Activated T-cell treated with anti-CD3 and anti-CD28 coated beads, Interleukin-2, amount 50 U/mL, for 4 hours (primary cell): ENCODE results near the gene LCE4A. TPM values are rescaled to one million over a fixed set of nuclear protein-coding genes. Genes with fewer than 3 reads are reported as not detected.

Experiments
- ATAC-seq, 2 donors: fragments of 200-7000 bp; cut with Tn5 transposase; one replicate each; pipeline ENCODE4 v1.10.0; 2021
- DNase-seq: peaks from one replicate; pipeline ENCODE4 v3.0.0-alpha.2; 2020
- H3K27me3 Mint-ChIP-seq: one replicate; pipeline ENCODE4 v1.8.0; 2021; ENCODE audit warnings: low read depth, mixed read lengths
- H3K36me3 Mint-ChIP-seq: one replicate; pipeline ENCODE4 v1.8.0; 2022; ENCODE audit warnings: mixed read lengths; ENCODE audit not compliant: insufficient read depth
- H3K4me1 Mint-ChIP-seq: one replicate; pipeline ENCODE4 v1.8.0; 2021; ENCODE audit warnings: low read depth, mixed read lengths
- H3K4me3 Mint-ChIP-seq: one replicate; pipeline ENCODE4 v1.8.0; 2021; ENCODE audit warnings: mild to moderate bottlenecking, moderate library complexity, mixed read lengths
- H3K9me3 Mint-ChIP-seq: one replicate; pipeline ENCODE4 v1.8.0; 2021; ENCODE audit warnings: mixed read lengths
- total RNA-seq, 3 donors: library from RNA; stranded (reverse); gene quantifications; one replicate each; pipeline ENCODE4 v1.2.1, GENCODE V29; 2021

LCE4A gene
- total RNA-seq, 3 donors from 2014 or later, result not detected

DNA sequence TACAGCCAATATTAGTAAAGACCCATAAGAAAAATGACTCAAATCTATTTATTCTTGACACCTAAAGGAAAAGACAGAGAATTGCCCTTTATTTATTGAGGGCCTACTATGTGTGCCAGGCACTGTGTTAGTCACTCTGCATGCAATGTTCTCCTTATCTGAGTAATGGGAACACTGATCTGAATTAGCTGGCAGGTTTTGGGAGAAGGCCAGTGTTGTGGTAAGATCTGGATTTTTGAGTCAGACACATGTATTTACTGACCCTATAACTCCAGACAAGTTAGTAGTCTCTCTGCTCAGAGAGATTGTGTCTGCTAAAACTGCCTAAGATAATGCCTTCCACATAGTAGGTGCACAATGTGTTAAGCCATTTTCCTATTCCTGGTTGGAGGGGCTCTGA lies 17.3 kb downstream of the LCE4A start:
- Mint-ChIP-seq H3K27me3 (peaks cover 11% of the 10 kb centered on the region), H3K4me3 (no peak overlapping the region), H3K9me3 (no peaks in the 10 kb centered on the region), H3K4me1 (no peaks in the 10 kb centered on the region), H3K36me3 (no peaks in the 10 kb centered on the region)
- ATAC-seq (no peak), DNase-seq (no peak)

DNA sequence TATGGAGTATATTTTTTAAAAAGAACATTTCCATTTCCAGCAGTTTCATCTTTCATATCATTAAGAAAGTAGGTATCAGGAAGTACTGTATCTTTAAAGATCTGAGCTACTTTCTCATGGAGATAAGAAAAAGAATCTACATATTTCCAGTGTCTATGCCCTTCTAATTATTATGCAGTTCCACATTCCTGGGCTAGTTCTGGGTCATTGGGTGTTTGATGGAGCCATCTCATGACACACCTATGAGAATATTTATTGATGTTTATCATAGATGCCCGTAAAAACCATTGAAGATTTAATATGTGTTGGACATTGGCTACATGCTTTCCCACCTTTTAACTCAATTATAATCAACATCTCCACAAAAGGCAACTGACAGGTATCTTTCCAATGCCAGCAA lies 21.0 kb downstream of the LCE4A start:
- ATAC-seq, result no peak
- H3K4me3 Mint-ChIP-seq, result no peak overlapping the region
- H3K9me3 Mint-ChIP-seq, result no peaks in the 10 kb centered on the region
- DNase-seq, result no peak
- no peaks in the 10 kb centered on the region for H3K4me1 Mint-ChIP-seq
- H3K27me3 Mint-ChIP-seq, result peaks cover 16% of the 10 kb centered on the region
- H3K36me3 Mint-ChIP-seq, result no peaks in the 10 kb centered on the region

DNA sequence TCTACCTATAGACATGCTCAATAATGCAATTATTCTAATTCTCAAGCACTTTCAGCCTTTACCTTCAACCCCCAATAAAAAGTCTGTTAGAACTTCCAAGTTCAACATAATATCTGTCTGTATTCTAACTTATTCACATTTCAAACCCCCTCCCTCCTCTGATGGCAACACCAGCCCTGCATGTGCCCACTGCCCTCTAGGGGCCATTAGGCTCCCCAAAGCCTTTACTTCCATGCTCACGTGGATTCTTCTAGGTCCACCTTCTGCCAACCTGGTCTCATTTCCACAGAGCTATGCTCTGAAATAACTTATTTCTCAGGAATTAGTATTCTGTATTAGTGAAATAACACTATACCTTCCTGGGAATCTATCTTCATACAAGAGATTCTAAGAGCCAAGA lies 27.7 kb downstream of the LCE4A start:
- Mint-ChIP-seq H3K4me3 (no peak overlapping the region), H3K4me1 (no peaks in the 10 kb centered on the region), H3K27me3 (peaks cover 24% of the 10 kb centered on the region), H3K36me3 (no peaks in the 10 kb centered on the region), H3K9me3 (no peaks in the 10 kb centered on the region)
- DNase-seq (no peak), ATAC-seq (no peak)

DNA sequence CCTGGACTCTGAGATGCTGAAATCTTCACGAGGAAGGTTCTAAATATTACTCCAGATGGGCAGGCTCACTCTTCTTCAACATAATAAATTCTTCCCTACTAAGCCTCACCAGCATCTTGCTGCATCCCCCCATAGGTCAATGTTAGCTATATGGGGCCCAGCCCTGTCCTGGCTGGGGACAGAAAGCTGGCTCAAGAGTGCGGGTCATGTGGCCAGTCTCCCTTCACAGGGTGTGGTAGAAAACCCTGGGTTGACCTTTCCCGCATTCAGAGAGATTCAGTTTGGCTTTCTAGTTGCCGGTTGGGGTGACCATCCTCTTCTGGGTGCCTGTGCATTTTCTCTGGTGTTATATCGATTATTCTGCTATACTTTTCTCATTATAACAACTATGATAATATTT lies 30.0 kb downstream of the LCE4A start:
- no peak for DNase-seq
- Mint-ChIP-seq H3K4me3 (no peak overlapping the region), H3K9me3 (no peaks in the 10 kb centered on the region), H3K4me1 (no peaks in the 10 kb centered on the region), H3K36me3 (no peaks in the 10 kb centered on the region), H3K27me3 (peaks cover 20% of the 10 kb centered on the region)
- ATAC-seq, result no peak

DNA sequence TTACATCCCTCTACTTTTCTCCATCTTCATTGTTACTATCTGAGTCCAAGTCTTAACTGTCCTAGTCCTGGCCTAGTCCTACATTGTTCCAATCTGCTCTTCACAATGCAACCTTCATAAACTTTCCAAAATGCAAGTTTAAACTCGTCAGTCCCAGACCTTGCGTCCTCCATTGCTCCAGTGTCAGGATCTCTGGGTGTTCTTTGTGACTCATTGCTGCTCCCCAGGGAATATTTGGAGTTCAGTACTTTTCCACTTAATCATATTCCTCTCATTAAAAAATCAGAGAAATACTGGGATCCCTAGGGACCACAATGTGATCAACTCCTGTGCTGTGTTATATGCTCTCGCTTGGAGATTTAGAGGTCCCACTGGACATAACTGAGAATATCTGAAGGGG lies 31.9 kb downstream of the LCE4A start:
- no peaks in the 10 kb centered on the region for H3K4me1 Mint-ChIP-seq
- H3K9me3 Mint-ChIP-seq, result no peaks in the 10 kb centered on the region
- no peak overlapping the region for H3K4me3 Mint-ChIP-seq
- H3K27me3 Mint-ChIP-seq, result peaks cover 27% of the 10 kb centered on the region
- DNase-seq, result no peak
- no peaks in the 10 kb centered on the region for H3K36me3 Mint-ChIP-seq
- ATAC-seq, result no peak

DNA sequence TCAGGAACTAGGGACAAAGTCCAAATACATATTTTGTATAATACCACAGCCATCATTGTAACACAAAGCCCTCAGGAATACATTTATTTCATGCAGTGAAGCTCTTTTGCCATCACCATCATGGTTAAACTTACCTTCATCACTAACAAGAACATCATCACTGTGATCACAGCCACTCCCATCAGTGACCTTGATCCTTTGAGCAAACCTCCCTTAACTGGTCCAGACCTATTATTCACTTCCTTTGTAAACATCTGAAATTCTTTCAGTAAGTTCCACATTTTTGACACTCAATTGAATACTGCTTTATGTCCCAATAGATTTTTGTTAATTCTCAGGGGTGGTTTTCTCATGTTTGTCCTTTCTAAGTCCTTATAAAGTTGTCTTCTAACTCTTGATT lies 33.7 kb downstream of the LCE4A start:
- ATAC-seq (no peak), DNase-seq (no peak)
- Mint-ChIP-seq H3K9me3 (no peaks in the 10 kb centered on the region), H3K27me3 (peaks cover 22% of the 10 kb centered on the region), H3K36me3 (no peaks in the 10 kb centered on the region), H3K4me3 (no peak overlapping the region), H3K4me1 (no peaks in the 10 kb centered on the region)

DNA sequence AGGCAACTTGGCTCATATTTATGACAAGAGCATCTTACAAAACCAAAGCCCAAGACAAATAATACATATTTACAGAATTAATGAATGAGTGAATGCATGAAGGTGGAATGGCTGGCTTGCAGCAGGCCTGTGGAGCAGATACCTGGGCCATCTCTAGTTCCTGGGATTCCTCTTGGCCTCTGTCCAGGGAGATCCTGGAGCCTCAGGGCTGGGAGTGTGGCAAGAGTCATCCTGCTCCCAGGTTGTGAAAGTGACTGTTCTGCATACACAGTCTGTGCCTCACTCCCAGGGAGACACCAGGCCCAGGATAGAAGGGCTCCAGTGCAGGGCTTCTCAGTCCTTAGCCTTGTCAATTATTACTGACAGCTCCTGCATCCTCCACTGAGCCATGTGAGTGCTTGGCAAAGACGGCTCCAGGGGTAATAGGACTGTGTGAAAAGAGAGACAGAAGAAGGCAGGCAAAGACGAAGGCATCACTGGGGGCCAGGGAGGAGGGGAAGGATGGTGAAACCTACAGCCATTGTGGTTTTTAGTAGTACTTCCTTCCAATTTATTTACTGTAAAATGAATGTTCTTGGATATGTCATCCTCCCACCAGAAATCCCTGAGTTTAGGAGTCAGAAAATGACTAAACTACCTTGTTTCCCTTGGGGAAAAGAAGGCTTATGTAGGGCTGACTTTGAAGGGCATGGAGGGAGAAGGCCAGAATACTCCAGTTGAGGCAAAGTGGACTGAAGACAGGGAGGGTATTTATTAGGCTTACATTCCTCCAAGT lies 35.6 kb downstream of the LCE4A start:
- no peak for ATAC-seq
- Mint-ChIP-seq H3K4me1 (no peaks in the 10 kb centered on the region), H3K27me3 (peaks cover 20% of the 10 kb centered on the region), H3K36me3 (no peaks in the 10 kb centered on the region), H3K4me3 (no peak overlapping the region), H3K9me3 (no peaks in the 10 kb centered on the region)
- no peak for DNase-seq

DNA sequence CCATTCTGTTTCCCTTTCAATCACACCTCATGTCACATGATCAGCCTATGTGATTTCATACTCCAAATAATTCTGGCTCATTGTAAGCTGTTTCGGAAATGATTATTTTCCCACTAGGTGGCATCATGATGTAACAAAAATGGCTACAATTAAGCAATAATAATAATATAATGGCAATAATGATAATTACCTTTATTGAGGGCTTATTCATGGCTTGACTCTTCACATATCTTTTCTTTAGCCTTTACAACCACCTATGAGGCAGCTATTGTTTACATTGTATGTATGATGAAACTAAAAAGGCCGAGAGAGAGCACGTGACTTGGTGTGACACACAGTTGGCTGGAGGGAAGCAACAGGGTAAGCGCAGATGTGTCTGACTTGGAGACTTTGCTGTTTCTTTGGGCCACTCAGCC lies 37.3 kb downstream of the LCE4A start:
- H3K4me1 Mint-ChIP-seq, result no peaks in the 10 kb centered on the region
- no peaks in the 10 kb centered on the region for H3K36me3 Mint-ChIP-seq
- H3K4me3 Mint-ChIP-seq, result no peak overlapping the region
- H3K27me3 Mint-ChIP-seq, result peaks cover 24% of the 10 kb centered on the region
- ATAC-seq, result no peak
- no peak for DNase-seq
- H3K9me3 Mint-ChIP-seq, result no peaks in the 10 kb centered on the region

DNA sequence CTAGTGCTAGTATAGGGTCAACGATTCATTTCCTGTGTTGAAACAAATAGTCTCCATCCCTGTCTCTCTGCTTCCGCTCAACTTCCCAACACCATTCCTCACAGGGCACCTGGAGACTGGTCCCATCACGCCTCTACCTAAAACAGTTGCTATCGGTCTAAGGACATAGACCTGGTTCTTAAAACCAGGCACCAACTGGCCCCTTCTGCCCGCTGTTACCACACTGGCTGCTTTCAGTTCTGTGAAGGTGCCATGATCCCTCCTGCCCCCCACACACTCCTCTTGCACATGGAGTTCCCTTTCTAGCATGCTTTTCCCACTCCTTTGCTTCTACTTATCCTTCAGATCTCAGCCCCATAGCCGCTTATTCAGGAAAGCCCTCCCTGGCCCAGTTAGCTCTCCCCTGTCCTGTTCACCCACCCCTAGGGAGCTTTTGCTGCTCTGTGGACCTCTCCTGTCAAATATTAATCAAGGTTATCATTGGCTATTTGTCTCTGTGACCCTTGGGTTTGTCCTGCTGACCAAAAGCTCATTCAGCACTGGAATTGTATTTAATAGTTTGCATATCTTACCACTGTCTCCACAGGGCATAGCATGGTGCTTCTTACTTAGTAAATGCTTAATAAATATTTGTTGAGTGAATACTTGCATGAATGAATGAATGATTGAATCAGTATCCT lies 37.9 kb downstream of the LCE4A start:
- Mint-ChIP-seq H3K4me1 (no peaks in the 10 kb centered on the region), H3K27me3 (peaks cover 29% of the 10 kb centered on the region), H3K4me3 (no peak overlapping the region), H3K9me3 (no peaks in the 10 kb centered on the region), H3K36me3 (no peaks in the 10 kb centered on the region)
- ATAC-seq (no peak), DNase-seq (no peak)

DNA sequence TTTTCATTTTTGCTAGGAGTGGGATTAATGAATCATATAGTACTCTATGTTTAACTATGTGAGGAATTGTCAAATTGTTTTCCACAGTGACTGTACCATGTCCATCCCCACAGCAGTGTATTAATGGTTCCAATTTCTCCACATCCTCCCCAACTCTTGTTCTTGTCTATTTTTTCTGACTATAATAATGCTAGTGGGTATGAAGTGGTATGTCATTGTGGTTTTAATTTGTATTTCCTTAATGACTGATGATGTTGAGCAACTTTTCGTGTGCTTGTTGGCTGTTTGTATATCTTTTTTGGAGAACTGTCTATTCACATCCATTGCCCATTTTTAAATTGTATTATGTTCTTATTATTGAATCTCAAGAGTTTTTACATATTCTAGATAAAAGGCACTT lies 39.9 kb downstream of the LCE4A start:
- Mint-ChIP-seq H3K27me3 (peaks cover 36% of the 10 kb centered on the region), H3K4me1 (no peaks in the 10 kb centered on the region), H3K36me3 (no peaks in the 10 kb centered on the region), H3K4me3 (no peak overlapping the region), H3K9me3 (no peaks in the 10 kb centered on the region)
- DNase-seq (no peak), ATAC-seq (no peak)

DNA sequence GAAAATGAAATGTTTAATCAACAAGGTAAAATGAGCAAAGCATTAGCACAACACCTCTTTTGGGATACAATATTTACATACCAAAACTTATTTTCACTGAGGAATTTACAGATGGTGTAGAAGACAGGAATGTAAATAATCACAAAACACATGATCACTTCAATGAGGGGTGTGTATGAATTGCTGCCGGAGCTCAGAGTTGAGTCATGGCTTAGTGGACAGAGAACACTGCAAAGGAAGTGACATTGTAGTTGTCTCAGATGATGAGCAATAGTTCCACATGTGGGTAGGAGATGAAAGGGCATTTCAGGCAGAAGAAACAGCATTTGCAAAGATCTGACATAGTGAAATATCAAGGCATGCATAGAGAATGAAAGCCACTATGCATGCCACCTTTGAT lies 44.3 kb downstream of the LCE4A start:
- Mint-ChIP-seq H3K36me3 (no peaks in the 10 kb centered on the region), H3K9me3 (no peaks in the 10 kb centered on the region), H3K27me3 (peaks cover 24% of the 10 kb centered on the region), H3K4me1 (no peaks in the 10 kb centered on the region), H3K4me3 (no peak overlapping the region)
- DNase-seq (no peak), ATAC-seq (peak; percentile 32 to 43)

DNA sequence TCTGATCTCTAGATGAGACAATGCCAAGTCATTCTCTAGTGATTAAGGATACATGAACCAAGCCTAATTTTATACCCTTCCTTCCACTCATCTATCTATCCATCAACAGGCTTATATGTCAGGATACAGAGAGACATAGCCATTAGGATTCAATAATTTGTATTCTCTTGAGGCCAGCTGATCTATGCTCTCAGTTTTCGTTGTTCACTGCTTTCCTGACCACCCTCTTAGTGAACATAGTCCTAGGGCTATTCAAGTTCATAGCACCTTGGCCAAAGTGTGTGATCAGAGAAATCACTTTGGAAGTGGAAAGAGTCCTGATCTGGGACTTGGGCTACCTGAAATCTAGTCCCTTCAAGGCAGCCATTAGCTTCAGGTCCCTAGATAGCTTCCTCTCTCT lies 45.6 kb downstream of the LCE4A start:
- no peak for ATAC-seq
- no peak for DNase-seq
- Mint-ChIP-seq H3K4me3 (no peak overlapping the region), H3K36me3 (no peaks in the 10 kb centered on the region), H3K4me1 (no peaks in the 10 kb centered on the region), H3K9me3 (no peaks in the 10 kb centered on the region), H3K27me3 (peaks cover 22% of the 10 kb centered on the region)

DNA sequence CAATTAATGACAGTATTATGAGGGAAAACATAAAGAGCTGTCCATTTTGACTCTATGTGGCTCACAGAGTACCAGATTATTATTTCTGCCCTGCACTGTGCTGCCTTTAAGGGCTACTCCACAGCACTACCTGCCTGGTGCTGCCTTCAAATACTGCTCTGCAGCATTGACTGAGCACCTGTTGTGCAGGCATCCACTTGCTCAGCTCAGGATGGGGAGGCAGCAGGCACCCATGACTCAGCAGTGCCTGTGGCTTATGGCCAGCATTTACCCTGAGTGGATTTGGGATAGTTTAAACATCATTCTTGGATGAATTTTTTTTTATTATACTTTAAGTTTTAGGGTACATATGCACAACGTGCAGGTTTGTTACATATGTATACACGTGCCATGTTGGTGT lies 48.9 kb downstream of the LCE4A start:
- peaks cover 21% of the 10 kb centered on the region for H3K27me3 Mint-ChIP-seq
- no peaks in the 10 kb centered on the region for H3K36me3 Mint-ChIP-seq
- no peaks in the 10 kb centered on the region for H3K4me1 Mint-ChIP-seq
- no peaks in the 10 kb centered on the region for H3K9me3 Mint-ChIP-seq
- no peak overlapping the region for H3K4me3 Mint-ChIP-seq
- DNase-seq, result no peak
- no peak for ATAC-seq

DNA sequence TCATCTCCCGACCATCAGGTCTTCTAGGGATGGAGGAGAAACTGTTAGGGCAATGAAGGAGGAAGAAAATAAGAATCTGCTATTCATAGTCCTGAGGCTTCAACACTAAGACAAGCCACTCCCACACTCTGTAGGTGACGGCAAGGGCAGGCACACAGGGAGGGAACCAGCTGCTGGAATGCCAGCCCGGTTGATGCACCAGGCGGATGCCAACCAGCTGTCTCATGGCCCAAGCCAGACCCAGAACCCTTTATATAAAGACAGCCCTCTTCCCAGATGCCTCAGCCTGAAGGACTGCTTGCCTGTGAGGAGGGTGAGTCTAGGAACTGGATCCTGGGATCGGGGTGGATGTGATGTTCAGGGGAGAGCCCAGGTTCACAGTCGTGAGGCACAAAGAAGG lies 49.8 kb downstream of the LCE4A start, which contains the start of gene KPRP:
Gene KPRP, plus strand, starts transcription at position 279 of the 400 bp plus-strand sequence. CDS start 1,564 bp downstream, outside the sequence.
- Mint-ChIP-seq H3K36me3 (no peaks in the 10 kb centered on the region), H3K4me3 (no peak within 1 kb of the TSS), H3K27me3 (peaks cover 22% of the 10 kb centered on the region), H3K4me1 (no peaks in the 10 kb centered on the region), H3K9me3 (no peaks in the 10 kb centered on the region)
- ATAC-seq (no peak), DNase-seq (no peak)

DNA sequence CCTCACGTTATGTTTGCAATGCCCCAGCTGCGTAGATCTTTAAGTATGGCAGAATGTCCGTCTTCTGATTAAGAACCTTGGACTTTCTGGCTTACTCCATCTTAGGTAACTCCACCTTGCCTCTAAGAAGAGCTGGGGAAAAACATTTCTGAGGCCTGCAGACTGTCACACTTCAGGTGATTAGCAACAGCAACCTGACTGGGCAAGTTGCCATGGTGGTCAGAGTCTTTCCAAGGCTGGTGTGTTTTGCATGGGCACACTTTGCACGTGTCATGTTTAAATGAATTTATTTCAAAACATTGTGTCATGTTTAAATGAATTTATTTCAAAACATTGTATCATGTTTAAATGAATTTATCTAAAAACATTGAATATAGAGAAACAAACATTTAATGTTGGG lies 50.7 kb downstream of the LCE4A start:
- Mint-ChIP-seq H3K4me1 (no peaks in the 10 kb centered on the region), H3K27me3 (peaks cover 20% of the 10 kb centered on the region), H3K4me3 (no peak overlapping the region), H3K9me3 (no peaks in the 10 kb centered on the region), H3K36me3 (no peaks in the 10 kb centered on the region)
- ATAC-seq (no peak), DNase-seq (no peak)
